ENCODE results near the gene LMF1. TPM values are rescaled to one million over a fixed set of nuclear protein-coding genes. Genes with fewer than 3 reads are reported as not detected.

LMF1 gene
- total RNA-seq, 2 donors from 2014 or later: 16.4 to 21.8 TPM

- DNase-seq (ENCODE audit: low spot score): no peak
- intact Hi-C loops (cut with DNase I): no loop called here
Measured at GRCh38 chr16:907842-908241, 62.9 kb downstream of the LMF1 start.

DNA sequence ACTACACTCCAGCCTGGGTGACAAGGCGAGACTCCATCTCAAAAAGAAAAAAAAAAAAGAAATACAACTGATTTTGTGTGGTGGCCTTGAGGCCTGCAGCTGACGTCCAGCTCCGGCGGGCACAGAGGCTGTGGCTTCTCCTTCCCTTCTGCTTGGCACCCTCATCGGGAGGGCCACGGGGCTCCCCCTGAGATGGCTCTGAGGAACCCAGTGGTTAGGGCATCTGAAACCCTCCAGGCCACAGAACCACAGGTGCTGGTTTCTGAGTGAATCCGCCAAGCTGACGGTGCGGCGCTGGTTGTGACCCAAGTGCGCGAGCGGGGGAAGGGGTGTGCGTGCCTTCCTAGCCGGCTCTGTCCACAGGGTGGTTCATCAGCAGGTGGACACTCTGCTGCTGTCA, 63.4 kb downstream of the LMF1 start:
- intact Hi-C loops (cut with DNase I): no loop called here
- no peak for DNase-seq (ENCODE audit: low spot score)

- intact Hi-C loops (cut with DNase I): no loop called here
- DNase-seq (ENCODE audit: low spot score): no peak
Measured at GRCh38 chr16:906296-906695, 64.5 kb downstream of the LMF1 start.

DNA sequence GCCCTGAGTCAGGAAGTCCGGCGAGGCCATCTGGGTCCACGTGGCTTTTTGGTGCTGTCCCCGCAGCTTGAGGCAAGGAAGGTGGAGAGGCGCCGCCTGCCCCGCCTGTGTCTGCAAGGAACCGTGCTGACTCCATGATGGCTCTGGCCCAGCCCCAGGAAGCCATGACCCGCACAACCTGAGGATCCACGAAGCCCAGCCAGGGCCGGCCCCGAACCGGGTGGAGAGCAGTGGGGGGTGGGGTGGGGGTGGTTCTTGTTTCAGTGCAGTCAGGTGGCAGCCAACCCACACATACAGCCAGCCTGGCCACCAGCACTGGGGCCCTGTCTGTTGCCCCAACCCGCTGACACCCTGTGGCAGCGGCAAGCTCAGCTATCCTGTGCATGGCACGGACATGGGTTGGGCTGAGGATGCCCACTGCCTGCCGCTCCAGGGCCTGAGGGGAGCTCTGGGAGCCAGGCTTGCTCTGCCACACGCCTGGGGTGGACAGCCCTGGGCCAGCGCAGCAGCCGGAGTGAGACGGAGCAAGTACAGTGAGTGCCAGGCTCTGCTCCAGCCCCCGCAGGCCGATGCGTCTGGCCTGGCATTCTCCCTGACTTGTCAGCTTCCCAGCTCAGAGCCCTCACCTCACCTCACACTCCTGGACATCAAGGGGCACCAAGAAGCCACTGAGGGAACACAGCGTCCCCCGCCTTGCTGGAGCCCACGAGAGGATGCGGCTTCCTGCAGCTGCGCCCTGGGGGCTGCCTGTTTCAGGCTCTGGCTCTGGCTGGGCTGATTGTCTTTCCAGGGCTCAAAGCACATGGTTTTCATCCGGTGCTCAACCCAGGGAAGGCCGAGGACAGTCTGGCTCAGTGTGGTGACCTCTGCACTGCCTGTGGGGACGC, 68.8 kb downstream of the LMF1 start:
- intact Hi-C loops (cut with DNase I): no loop called here
- no peak for DNase-seq (ENCODE audit: low spot score)

DNA sequence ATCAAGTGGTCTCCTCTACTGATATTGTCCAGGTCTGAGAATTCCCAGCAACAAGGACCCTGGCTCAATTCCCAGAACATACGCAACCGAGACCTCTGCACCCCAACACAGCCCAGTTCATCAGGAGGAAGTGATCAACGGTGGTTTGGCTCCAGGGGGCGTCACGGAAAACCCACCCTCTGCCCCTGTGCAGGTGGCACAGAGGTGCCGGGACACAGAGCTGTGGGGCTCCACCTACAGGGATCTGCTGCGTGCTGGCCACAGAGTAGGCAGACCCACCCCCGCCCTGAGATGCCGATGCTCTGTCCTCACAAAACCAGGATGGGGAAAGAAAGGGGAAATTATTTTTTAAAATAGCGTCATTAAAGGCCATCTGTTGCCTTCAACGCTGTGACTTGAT, 69.6 kb downstream of the LMF1 start:
- DNase-seq (ENCODE audit: low spot score): no peak
- intact Hi-C loops (cut with DNase I): no loop called here

- no peak for DNase-seq (ENCODE audit: low spot score)
Measured at GRCh38 chr16:900211-900610, 70.6 kb downstream of the LMF1 start.

DNA sequence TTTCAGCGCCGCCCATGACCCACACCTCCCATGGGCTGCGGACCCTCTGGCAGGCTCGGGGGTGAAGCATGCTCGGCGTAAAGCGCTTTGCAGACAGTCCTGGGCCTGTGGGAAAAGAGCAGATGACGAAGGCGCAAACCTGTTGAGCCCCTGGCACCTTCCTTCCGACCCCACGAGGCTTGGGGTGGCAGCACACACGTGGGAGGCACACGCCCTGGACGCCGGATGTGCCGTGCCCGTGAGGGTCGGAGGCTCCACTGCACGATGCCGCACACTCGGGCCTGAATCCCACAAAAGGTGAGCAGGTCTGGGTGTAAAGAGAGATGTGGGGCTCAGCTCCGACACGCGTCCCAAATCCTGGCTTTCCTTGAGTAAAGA, 71.1 kb downstream of the LMF1 start:
- intact Hi-C loops (cut with DNase I): no loop called here
- no peak for DNase-seq (ENCODE audit: low spot score)

More at GRCh38 chr16:900211-900610, 70.6 kb downstream of the LMF1 start:
- intact Hi-C loops (cut with DNase I): no loop called here

GRCh38 chr16:898761-899682, 71.8 kb downstream of the LMF1 start:
- intact Hi-C loops (cut with DNase I): no loop called here
- DNase-seq (ENCODE audit: low spot score): no peak

DNA sequence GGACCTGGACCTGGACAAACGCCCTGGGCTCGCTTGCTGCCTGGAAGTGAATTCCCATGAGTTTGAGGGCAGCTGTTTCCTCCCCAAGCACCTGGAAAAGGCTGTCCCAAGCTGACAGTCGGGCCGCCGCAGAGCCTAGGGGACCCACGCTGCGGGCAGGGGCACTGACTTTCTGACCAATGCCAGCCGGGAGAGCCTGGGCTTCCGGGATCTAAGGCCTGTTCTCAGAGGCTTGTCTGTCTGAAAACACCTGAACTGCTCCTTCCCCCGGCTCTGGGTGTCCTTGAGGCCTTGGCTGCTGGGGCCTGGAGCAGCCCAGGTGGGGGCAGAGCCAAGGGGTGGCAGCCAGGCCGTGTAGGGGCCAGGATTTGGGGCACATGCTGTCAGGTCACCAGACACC, 72.6 kb downstream of the LMF1 start:
- no peak for DNase-seq (ENCODE audit: low spot score)

GRCh38 chr16:897701-898100, 73.1 kb downstream of the LMF1 start:
- DNase-seq (ENCODE audit: low spot score): no peak
- intact Hi-C loops (cut with DNase I): no loop called here

More for the DNA sequence above, 72.6 kb downstream of the LMF1 start:
- intact Hi-C loops (cut with DNase I): no loop called here

- intact Hi-C loops (cut with DNase I): no loop called here
- no peak for DNase-seq (ENCODE audit: low spot score)
Measured at GRCh38 chr16:897200-897543, 73.6 kb downstream of the LMF1 start.

- intact Hi-C loops (cut with DNase I): no loop called here
- DNase-seq (ENCODE audit: low spot score): no peak
Measured at GRCh38 chr16:896261-897199, 74.3 kb downstream of the LMF1 start.

DNA sequence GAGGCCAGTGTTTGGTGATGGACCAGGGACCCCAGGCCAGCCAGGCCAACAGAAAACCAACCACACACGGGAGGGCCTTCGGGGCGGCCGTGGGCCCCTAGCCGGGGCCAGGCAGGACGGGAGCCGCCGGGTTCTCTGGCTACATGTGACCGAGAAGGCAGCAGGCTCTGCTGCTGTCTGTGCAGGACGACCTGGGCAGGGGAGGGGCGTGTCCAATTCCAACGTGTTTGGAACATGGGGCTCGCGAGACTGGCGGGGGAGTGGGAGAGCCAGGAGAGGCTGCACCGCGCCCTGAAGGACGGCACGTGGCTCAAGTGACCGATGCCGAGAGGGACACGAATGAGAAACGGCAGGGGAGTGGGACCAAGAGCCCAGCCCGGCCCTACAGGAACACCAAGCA, 75.4 kb downstream of the LMF1 start:
- intact Hi-C loops (cut with DNase I): no loop called here
- no peak for DNase-seq (ENCODE audit: low spot score)

GRCh38 chr16:894841-895240, 75.9 kb downstream of the LMF1 start:
- intact Hi-C loops (cut with DNase I): no loop called here
- no peak for DNase-seq (ENCODE audit: low spot score)

GRCh38 chr16:894136-894535, 76.6 kb downstream of the LMF1 start:
- no peak for DNase-seq (ENCODE audit: low spot score)
- intact Hi-C loops (cut with DNase I): no loop called here

DNA sequence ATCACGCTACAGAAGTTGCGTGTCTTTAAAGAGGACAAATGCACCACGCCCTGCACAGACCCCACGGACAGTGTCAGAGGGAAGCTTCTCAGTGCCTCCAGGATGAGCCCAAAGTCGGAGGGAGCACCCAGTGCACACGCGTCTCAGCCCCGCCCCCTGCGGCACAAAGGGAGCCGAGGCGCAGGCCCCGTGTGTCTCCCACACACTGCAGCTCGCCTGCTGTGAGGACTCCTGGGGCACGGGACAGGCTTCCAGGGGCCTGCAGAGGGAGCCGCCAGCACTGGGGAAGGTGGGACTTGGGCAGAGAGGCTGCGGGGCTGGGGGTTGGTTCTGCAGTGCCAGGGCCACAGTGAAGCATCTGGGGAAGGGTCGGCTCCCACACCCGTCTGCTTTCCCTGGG, 77.4 kb downstream of the LMF1 start:
- no peak for DNase-seq (ENCODE audit: low spot score)
- intact Hi-C loops (cut with DNase I): no loop called here

DNA sequence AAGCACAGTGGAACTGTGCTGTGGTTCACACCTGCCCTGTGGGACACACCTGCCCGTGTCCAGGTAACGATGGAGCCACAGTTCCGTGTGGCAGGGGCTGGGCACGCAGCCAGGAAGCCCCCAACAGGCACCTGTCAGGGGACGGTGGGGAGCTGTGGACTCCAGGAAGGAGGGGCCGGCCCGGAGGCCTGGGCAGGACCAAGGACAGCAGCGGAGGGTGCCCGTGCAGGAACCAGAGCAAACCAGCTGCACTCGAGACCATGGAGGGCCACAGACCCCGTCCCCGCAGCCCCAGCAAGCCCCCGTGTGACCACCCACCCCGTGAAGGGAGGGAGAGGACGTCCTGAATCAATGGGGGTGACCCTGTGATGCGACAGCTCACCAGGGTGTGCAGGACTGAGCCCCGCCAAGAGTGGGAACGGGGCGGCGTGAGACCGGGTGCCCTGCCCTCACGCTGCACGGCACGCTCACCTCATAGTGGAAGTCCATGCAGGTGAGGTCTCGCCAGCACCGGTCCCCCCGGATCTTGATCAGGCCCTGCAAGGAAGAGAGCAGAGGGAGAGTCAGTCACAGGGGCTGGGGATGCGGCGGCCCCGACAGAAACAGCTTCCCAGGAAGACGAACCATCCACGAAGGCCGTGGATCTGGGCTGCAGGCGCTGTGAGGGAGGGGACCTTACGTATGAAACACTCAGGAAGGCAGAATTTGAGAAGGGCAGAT, 78.1 kb downstream of the LMF1 start:
- DNase-seq (ENCODE audit: low spot score): no peak
- intact Hi-C loops (cut with DNase I): no loop called here

DNA sequence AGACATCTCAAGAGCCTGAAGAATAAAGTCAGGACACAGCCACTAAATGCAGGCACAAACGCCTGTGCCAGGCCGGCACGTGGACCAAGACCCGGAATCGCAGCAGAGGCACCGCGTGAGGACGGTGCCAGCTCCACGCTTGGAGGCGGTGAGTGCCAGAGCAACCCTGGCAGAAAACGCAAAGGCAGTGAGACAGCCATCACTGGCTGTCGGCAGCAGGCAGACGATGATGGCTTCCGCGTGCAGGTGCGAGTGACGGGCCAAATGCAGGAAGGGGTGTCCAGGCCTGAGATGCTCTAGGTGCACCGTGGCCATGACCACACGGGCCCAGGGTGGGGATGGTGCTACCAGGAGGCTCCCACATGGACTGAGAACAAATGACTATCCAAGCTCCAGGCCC, 78.8 kb downstream of the LMF1 start:
- intact Hi-C loops (cut with DNase I): no loop called here

DNA sequence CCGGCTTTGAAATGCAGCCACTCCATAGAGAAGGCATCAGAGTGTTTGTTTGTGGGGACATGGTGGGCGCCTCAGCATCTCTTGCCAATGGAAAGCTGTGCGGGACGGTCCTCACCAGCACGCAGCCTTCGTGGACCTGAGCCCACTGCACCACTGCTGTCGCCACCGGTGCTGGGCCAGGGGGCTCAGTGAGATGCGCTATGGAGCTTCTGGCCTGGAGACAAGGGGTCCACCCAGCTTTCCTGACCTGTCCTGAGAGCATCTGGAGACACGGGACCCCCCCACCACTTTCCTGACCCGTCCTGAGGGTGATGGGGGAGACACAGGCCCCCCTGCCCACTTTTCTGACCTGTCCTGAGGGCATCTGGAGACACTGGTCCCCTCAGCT, 79.4 kb downstream of the LMF1 start:
- intact Hi-C loops (cut with DNase I): no loop called here
- no peak for DNase-seq (ENCODE audit: low spot score)

More for the DNA sequence above, 78.8 kb downstream of the LMF1 start:
- DNase-seq (ENCODE audit: low spot score): no peak
